ENCODE data around the gene TLE5. TPM values are rescaled to one million over a fixed set of nuclear protein-coding genes. Genes with fewer than 3 reads are reported as not detected.

Gene TLE5
- polyA plus RNA-seq, 3 donors: 27.5 to 309 (median 34.4) TPM

- intact Hi-C loops (cut with micrococcal nuclease): no loop called here
- Mint-ChIP-seq H3K4me3 (no peak overlapping the region), H3K4me1 (no peaks in the 10 kb centered on the region), H3K27me3 (ENCODE audit: low read depth in 3 of 3) (peaks cover 22 to 36% (median 34%) of the 10 kb centered on the region in 3 donors), H3K27ac (no peak overlapping the region), H3K9me3 (peaks cover 0 to 6% (median 0%) of the 10 kb centered on the region in 7 donors), H3K36me3 (no peaks in the 10 kb centered on the region)
- no peaks in the 10 kb centered on the region for H3K36me3 ChIP-seq (replicated peaks in 1 of 2; ENCODE audit: control insufficient read depth in 1 of 2, insufficient read depth in 2 of 2, low read length in 2 of 2)
- H3K4me1 ChIP-seq (ENCODE audit: control insufficient read depth in 1 of 2, insufficient read depth in 2 of 2, low read length in 2 of 2): no peaks in the 10 kb centered on the region
- 88% methylated on average over 10 of the region's 18 CpGs for WGBS (ENCODE audit: insufficient coverage)
- no peak overlapping the region for H3K27ac ChIP-seq (ENCODE audit: low read depth in 1 of 2, low read length in 2 of 2)
- H3K4me3 ChIP-seq (replicated peaks in 1 of 3; ENCODE audit: low read depth in 2 of 3, low read length in 3 of 3): no peak overlapping the region
- no peak overlapping the region for H2AFZ ChIP-seq (ENCODE audit: insufficient read depth, low read depth, low read length, poor library complexity, severe bottlenecking)
- H3K27me3 ChIP-seq (ENCODE audit: control insufficient read depth in 2 of 2, insufficient read depth in 2 of 2, low read length in 2 of 2): peaks cover 5 to 15% of the 10 kb centered on the region in 2 donors
- no peaks in the 10 kb centered on the region for H4K20me1 ChIP-seq (ENCODE audit: insufficient read depth, low read length)
- no peak overlapping the region for H3K9ac ChIP-seq (ENCODE audit: insufficient read depth, low read length, poor library complexity, severe bottlenecking)
- TF ChIP-seq, protein P1, sequence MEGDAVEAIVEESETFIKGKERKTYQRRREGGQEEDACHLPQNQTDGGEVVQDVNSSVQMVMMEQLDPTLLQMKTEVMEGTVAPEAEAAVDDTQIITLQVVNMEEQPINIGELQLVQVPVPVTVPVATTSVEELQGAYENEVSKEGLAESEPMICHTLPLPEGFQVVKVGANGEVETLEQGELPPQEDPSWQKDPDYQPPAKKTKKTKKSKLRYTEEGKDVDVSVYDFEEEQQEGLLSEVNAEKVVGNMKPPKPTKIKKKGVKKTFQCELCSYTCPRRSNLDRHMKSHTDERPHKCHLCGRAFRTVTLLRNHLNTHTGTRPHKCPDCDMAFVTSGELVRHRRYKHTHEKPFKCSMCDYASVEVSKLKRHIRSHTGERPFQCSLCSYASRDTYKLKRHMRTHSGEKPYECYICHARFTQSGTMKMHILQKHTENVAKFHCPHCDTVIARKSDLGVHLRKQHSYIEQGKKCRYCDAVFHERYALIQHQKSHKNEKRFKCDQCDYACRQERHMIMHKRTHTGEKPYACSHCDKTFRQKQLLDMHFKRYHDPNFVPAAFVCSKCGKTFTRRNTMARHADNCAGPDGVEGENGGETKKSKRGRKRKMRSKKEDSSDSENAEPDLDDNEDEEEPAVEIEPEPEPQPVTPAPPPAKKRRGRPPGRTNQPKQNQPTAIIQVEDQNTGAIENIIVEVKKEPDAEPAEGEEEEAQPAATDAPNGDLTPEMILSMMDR (IDR thresholded peaks at IDR 0.05): no peak
- no peak for DNase-seq
- H3K4me2 ChIP-seq (replicated peaks; ENCODE audit: extremely low read depth, low read length, poor library complexity, severe bottlenecking): no peak overlapping the region
- H3K79me2 ChIP-seq (ENCODE audit: insufficient read depth, low read length): no peaks in the 10 kb centered on the region
- peaks cover 0 to 3% of the 10 kb centered on the region in 2 donors for H3K9me3 ChIP-seq (replicated peaks in 1 of 2; ENCODE audit: control insufficient read depth in 1 of 2, insufficient read depth in 1 of 2, low read length in 2 of 2)
These were observed 41.9 kb downstream of the TLE5 start for GRCh38 chr19:3020321-3020960.

GRCh38 chr19:3019211-3019854 lies 43.0 kb downstream of the TLE5 start:
- no peak overlapping the region for H3K4me3 Mint-ChIP-seq
- Histone ChIP-seq H3K9ac (ENCODE audit: insufficient read depth, low read length, poor library complexity, severe bottlenecking) (no peak overlapping the region), H3K9me3 (replicated peaks in 1 of 2; ENCODE audit: control insufficient read depth in 1 of 2, insufficient read depth in 1 of 2, low read length in 2 of 2) (no peaks in the 10 kb centered on the region), H3K27ac (ENCODE audit: low read depth in 1 of 2, low read length in 2 of 2) (no peak overlapping the region), H3K27me3 (ENCODE audit: control insufficient read depth in 2 of 2, insufficient read depth in 2 of 2, low read length in 2 of 2) (peaks cover under 1 to 4% of the 10 kb centered on the region in 2 donors), H2AFZ (ENCODE audit: insufficient read depth, low read depth, low read length, poor library complexity, severe bottlenecking) (no peak overlapping the region), H3K4me3 (replicated peaks in 1 of 3; ENCODE audit: low read depth in 2 of 3, low read length in 3 of 3) (no peak overlapping the region), H4K20me1 (ENCODE audit: insufficient read depth, low read length) (no peaks in the 10 kb centered on the region), H3K79me2 (ENCODE audit: insufficient read depth, low read length) (no peaks in the 10 kb centered on the region), H3K4me2 (replicated peaks; ENCODE audit: extremely low read depth, low read length, poor library complexity, severe bottlenecking) (no peak overlapping the region), H3K4me1 (ENCODE audit: control insufficient read depth in 1 of 2, insufficient read depth in 2 of 2, low read length in 2 of 2) (no peaks in the 10 kb centered on the region), H3K36me3 (replicated peaks in 1 of 2; ENCODE audit: control insufficient read depth in 1 of 2, insufficient read depth in 2 of 2, low read length in 2 of 2) (no peaks in the 10 kb centered on the region)
- H3K9me3 Mint-ChIP-seq: peaks cover 0 to 3% (median 0%) of the 10 kb centered on the region in 7 donors
- 96% methylated on average over 19 of the region's 28 CpGs for WGBS (ENCODE audit: insufficient coverage)
- H3K4me1 Mint-ChIP-seq: no peaks in the 10 kb centered on the region
- H3K36me3 Mint-ChIP-seq: no peaks in the 10 kb centered on the region
- H3K27ac Mint-ChIP-seq: no peak overlapping the region
- peaks cover 11 to 25% (median 23%) of the 10 kb centered on the region in 3 donors for H3K27me3 Mint-ChIP-seq (ENCODE audit: low read depth in 3 of 3)
- TF ChIP-seq, protein P1 (IDR thresholded peaks at IDR 0.05): no peak
- no peak for DNase-seq
- intact Hi-C loops (cut with micrococcal nuclease): no loop called here
